B cell (primary cell): ENCODE measurements around the gene MDK. TPM values are rescaled to one million over a fixed set of nuclear protein-coding genes. Genes with fewer than 3 reads are reported as not detected.

Experiments
- ATAC-seq: fragments of 200-7000 bp; cut with Tn5 transposase; one replicate; pipeline ENCODE4 v1.10.0; 2021; ENCODE audit warnings: low read depth, mild to moderate bottlenecking, moderate number of reproducible peaks, moderate library complexity
- CTCF ChIA-PET: fragments of 350-600 bp; sonication (Branson Sonifier 250); formaldehyde crosslinking; loops from one replicate; lab custom pipeline; 2021; ENCODE audit warnings: antibody characterized with exemption, inconsistent platforms; lab: Charles Lee
- POLR2A ChIA-PET: fragments of 350-600 bp; sonication (Branson Sonifier 250); formaldehyde crosslinking; loops from one replicate; lab custom pipeline; 2021; ENCODE audit warnings: antibody characterized with exemption; lab: Charles Lee
- DNase-seq: peaks from one replicate; pipeline ENCODE4 v3.0.0; 2013
- H2AFZ ChIP-seq: 2 replicates; pipeline ENCODE4 v1.6.1; 2012; ENCODE audit warnings: mild to moderate bottlenecking, low read depth, low read length; ENCODE audit not compliant: insufficient read depth, poor library complexity, severe bottlenecking
- H3K27ac ChIP-seq, 2 donors: 1 replicate in 1 of 2; 2 replicates in 1 of 2; pipeline ENCODE4 v1.5.1; 2012 to 2013; ENCODE audit warnings: low read length in 2 of 2, mild to moderate bottlenecking in 2 of 2, moderate library complexity in 1 of 2
- H3K27me3 ChIP-seq, 4 experiments: fragments of 200-600 bp in 1 of 4; sonication (generic) in 1 of 4; replicated peaks in 1 of 4; 1 replicate in 2 of 4; 2 replicates in 2 of 4; pipeline versions ENCODE4 v1.6.1 to v1.7.0; 2013 to 2016; ENCODE audit warnings: low read length in 3 of 4, mild to moderate bottlenecking in 2 of 4, mixed read lengths in 1 of 4, moderate library complexity in 1 of 4; ENCODE audit not compliant: insufficient read depth in 4 of 4, control insufficient read depth in 3 of 4; ENCODE audit errors: control extremely low read depth in 1 of 4
- H3K36me3 ChIP-seq, 2 experiments: replicated peaks in 1 of 2; 1 replicate in 1 of 2; 2 replicates in 1 of 2; pipeline versions ENCODE4 v1.6.1 to v1.7.1; 2013; ENCODE audit warnings: low read length in 1 of 2; ENCODE audit not compliant: insufficient read depth in 2 of 2, control insufficient read depth in 1 of 2; ENCODE audit errors: control extremely low read depth in 1 of 2, extremely low read depth in 1 of 2
- H3K4me1 ChIP-seq, 2 donors: fragments of 200-600 bp in 1 of 2; sonication (generic) in 1 of 2; 1 replicate in 1 of 2; 2 replicates in 1 of 2; pipeline versions ENCODE4 v1.5.1 to v1.6.1; 2013 to 2017; ENCODE audit warnings: low read length in 2 of 2; ENCODE audit not compliant: control insufficient read depth in 2 of 2, insufficient read depth in 2 of 2
- H3K4me2 ChIP-seq: replicated peaks from 2 replicates; pipeline ENCODE3; 2012; ENCODE audit warnings: mild to moderate bottlenecking, low read depth, low read length; ENCODE audit not compliant: poor library complexity, severe bottlenecking
- H3K4me3 ChIP-seq, 5 experiments: fragments of 200-600 bp in 1 of 5; sonication (generic) in 1 of 5; 1 replicate in 3 of 5; 2 replicates in 2 of 5; pipeline versions ENCODE4 v1.5.1 to v1.7.0; 2011 to 2016; ENCODE audit warnings: low read length in 4 of 5, mild to moderate bottlenecking in 4 of 5, low read depth in 2 of 5, control low read depth in 1 of 5, moderate library complexity in 1 of 5; ENCODE audit not compliant: insufficient read depth in 1 of 5; ENCODE audit errors: control extremely low read depth in 1 of 5, extremely low read depth in 1 of 5
- H3K79me2 ChIP-seq: fragments of 200-600 bp; sonication (generic); one replicate; pipeline ENCODE4 v1.6.0; 2016; ENCODE audit warnings: low read length; ENCODE audit not compliant: control insufficient read depth, insufficient read depth
- H3K9ac ChIP-seq: fragments of 200-600 bp; sonication (generic); 2 replicates; pipeline ENCODE4 v1.6.1; 2017; ENCODE audit warnings: mild to moderate bottlenecking, low read length, moderate library complexity
- H3K9me3 ChIP-seq, 3 donors: one replicate each; pipeline versions ENCODE4 v1.6.1 to v1.7.1; 2013; ENCODE audit warnings: low read length in 2 of 3; ENCODE audit not compliant: control insufficient read depth in 2 of 3, insufficient read depth in 1 of 3; ENCODE audit errors: control extremely low read depth in 1 of 3
- H4K20me1 ChIP-seq: 2 replicates; pipeline ENCODE4 v1.6.0; 2012; ENCODE audit warnings: mild to moderate bottlenecking, low read length; ENCODE audit not compliant: insufficient read depth, control insufficient read depth, poor library complexity, severe bottlenecking
- H3K27ac Mint-ChIP-seq: one replicate; pipeline ENCODE4 v1.8.0; 2021; ENCODE audit warnings: mixed read lengths
- H3K27me3 Mint-ChIP-seq: one replicate; pipeline ENCODE4 v1.8.0; 2021; ENCODE audit warnings: mixed read lengths
- H3K4me1 Mint-ChIP-seq: one replicate; pipeline ENCODE4 v1.8.0; 2021; ENCODE audit warnings: mixed read lengths
- H3K4me3 Mint-ChIP-seq: one replicate; pipeline ENCODE4 v1.8.0; 2021; ENCODE audit warnings: mixed read lengths
- H3K9me3 Mint-ChIP-seq: one replicate; pipeline ENCODE4 v1.8.0; 2022; ENCODE audit warnings: mixed read lengths; ENCODE audit not compliant: insufficient read depth
- CTCF ChIP-seq: fragments of 200-600 bp; IDR thresholded peaks from one replicate; pipeline ENCODE4 v1.8.0; 2022; ENCODE audit warnings: antibody characterized with exemption, mild to moderate bottlenecking
- EZH2 ChIP-seq: IDR thresholded peaks from 2 replicates; pipeline ENCODE4 v1.6.1; 2012; ENCODE audit warnings: borderline replicate concordance, low read depth, mild to moderate bottlenecking, moderate library complexity, low read length; ENCODE audit not compliant: insufficient read depth, poor library complexity, severe bottlenecking
- WGBS: methylation state at CpG from one replicate; pipeline ENCODE4 v1.1.5; 2013; ENCODE audit warnings: missing lambda C conversion rate; ENCODE audit not compliant: insufficient coverage; 5-methylcytosine and 5-hydroxymethylcytosine counted together
- intact Hi-C: fragments of 100-400 bp; cut with micrococcal nuclease; formaldehyde crosslinking; loops from one replicate; pipeline ENCODE4 v1.10.0; 2022
- polyA plus RNA-seq: library from polyadenylated mRNA; depleted of rRNA; stranded (reverse); fragments of >200 nt; gene quantifications from 2 replicates; pipeline ENCODE4 v1.2.3, GENCODE V29; 2012
- total RNA-seq, 2 donors: library from RNA; stranded (reverse); fragments of 120-200 nt in 1 of 2; gene quantifications; 1 replicate in 1 of 2; 2 replicates in 1 of 2; pipeline versions ENCODE4 v1.2.3 to v1.2.4, GENCODE V29; 2013 to 2022

MDK gene
- total and polyA plus RNA-seq, 2 donors (not counting 1 experiment from before 2014, with no cell fraction given) = 1.5 to 2.6 TPM

- no peaks in the 10 kb centered on the region for H3K9me3 Mint-ChIP-seq
- peaks cover 0 to 9% (median 0%) of the 10 kb centered on the region in 3 donors for H3K9me3 ChIP-seq
- DNase-seq (no peak), ATAC-seq (no peak)
- no peak overlapping the region for H3K27ac ChIP-seq
- H3K36me3 ChIP-seq = peaks cover 0 to 23% of the 10 kb centered on the region in 2 experiments
- H4K20me1 ChIP-seq = no peaks in the 10 kb centered on the region
- no peak overlapping the region for H3K4me3 Mint-ChIP-seq
- TF ChIP-seq EZH2 (no peak), CTCF (no peak)
- no peak overlapping the region for H3K9ac ChIP-seq
- no peak overlapping the region for H3K4me2 ChIP-seq
- ChIA-PET CTCF (interaction anchor here (0.6 to 1.6 kb wide), 4 partner anchors 10 to 33 kb away, joined by 3 to 7 read pairs (median 5); no protein-coding TSS in a partner anchor), POLR2A (interaction anchor here (0.6 kb wide), 1 partner anchor 12 kb away, joined by 5 read pairs; no protein-coding TSS in a partner anchor)
- no peak overlapping the region for H3K27ac Mint-ChIP-seq
- intact Hi-C loops = no loop called here
- WGBS = 93% methylated on average over 10 of the region's 10 CpGs
- no peak overlapping the region for H3K4me3 ChIP-seq
- peaks cover 7% of the 10 kb centered on the region for H3K27me3 Mint-ChIP-seq
- peaks cover 12% of the 10 kb centered on the region for H3K4me1 Mint-ChIP-seq
- peaks cover 14 to 15% of the 10 kb centered on the region in 2 donors for H3K4me1 ChIP-seq
- H3K27me3 ChIP-seq = peaks cover 0 to 16% (median 12%) of the 10 kb centered on the region in 4 experiments
- H2AFZ ChIP-seq = no peak overlapping the region
- H3K79me2 ChIP-seq = no peaks in the 10 kb centered on the region
Measured at GRCh38 chr11:46378296-46378695, 3.2 kb upstream of the MDK start.

GRCh38 chr11:46378811-46379481 is 2.5 kb upstream of the MDK start:
- CTCF ChIA-PET = interaction anchor here (0.6 to 1.6 kb wide), 4 partner anchors 10 to 33 kb away, joined by 3 to 7 read pairs (median 5); no protein-coding TSS in a partner anchor
- Histone ChIP-seq H2AFZ (no peak overlapping the region), H3K27ac (no peak overlapping the region), H4K20me1 (no peaks in the 10 kb centered on the region), H3K27me3 (peaks cover 0 to 23% (median 15%) of the 10 kb centered on the region in 4 experiments), H3K4me1 (peaks cover 14 to 15% of the 10 kb centered on the region in 2 donors), H3K4me3 (no peak overlapping the region), H3K4me2 (no peak overlapping the region), H3K9me3 (peaks cover 0 to 9% (median 0%) of the 10 kb centered on the region in 3 donors), H3K9ac (no peak overlapping the region), H3K36me3 (peaks cover 0 to 19% of the 10 kb centered on the region in 2 experiments), H3K79me2 (no peaks in the 10 kb centered on the region)
- DNase-seq (peak; percentile 32), ATAC-seq (no peak)
- WGBS = 88% methylated on average over 18 of the region's 20 CpGs
- Mint-ChIP-seq H3K9me3 (no peaks in the 10 kb centered on the region), H3K27ac (peak overlapping the region; percentile 32), H3K4me3 (peak overlapping the region; percentile 67), H3K27me3 (peaks cover 13% of the 10 kb centered on the region), H3K4me1 (peaks cover 12% of the 10 kb centered on the region)
- POLR2A ChIA-PET = interaction anchor here (0.6 kb wide), 1 partner anchor 12 kb away, joined by 5 read pairs; no protein-coding TSS in a partner anchor
- intact Hi-C loops = no loop called here
- TF ChIP-seq CTCF (no peak), EZH2 (no peak)
